K562 (cell line): ENCODE data around the gene IL18RAP. TPM values are rescaled to one million over a fixed set of nuclear protein-coding genes. Genes with fewer than 3 reads are reported as not detected.

Experiments used
- EGR1 ChIP-seq: fragments of 450-650 bp; conservative IDR thresholded peaks from 2 replicates; pipeline ENCODE4 v1.6.1; 2017; ENCODE audit warnings: mild to moderate bottlenecking
- ELK1 ChIP-seq: sonication (generic); formaldehyde crosslinking; IDR thresholded peaks from 2 replicates; pipeline ENCODE4 v1.8.1; 2022; ENCODE audit warnings: missing genetic modification reagents
- FOXA3 ChIP-seq, 2 experiments: fragments of 450-650 bp in 1 of 2; sonication (generic) in 1 of 2; formaldehyde crosslinking; IDR thresholded peaks in 1 of 2; conservative IDR thresholded peaks in 1 of 2; 2 replicates each; pipeline versions ENCODE4 v1.4.0 to v1.8.0; 2020 to 2022; ENCODE audit warnings: mild to moderate bottlenecking in 2 of 2, missing genetic modification reagents in 1 of 2
- MTA2 ChIP-seq: fragments of 450-650 bp; IDR thresholded peaks from 2 replicates; pipeline ENCODE4 v1.6.1; 2016; ENCODE audit warnings: low read depth
- PML ChIP-seq: IDR thresholded peaks from 2 replicates; pipeline ENCODE4 v1.6.1; 2012; ENCODE audit warnings: low read length, inconsistent platforms
- POLR2AphosphoS5 ChIP-seq: IDR thresholded peaks from 2 replicates; pipeline ENCODE4 v1.6.1; 2011; ENCODE audit warnings: mild to moderate bottlenecking, low read depth, low read length, moderate library complexity; ENCODE audit not compliant: control insufficient read depth, insufficient read depth
- SMARCE1 ChIP-seq: fragments of 450-650 bp; IDR thresholded peaks from 2 replicates; pipeline ENCODE4 v1.7.1; 2016; ENCODE audit warnings: mild to moderate bottlenecking
- TBL1XR1 ChIP-seq, 2 experiments: IDR thresholded peaks; 2 replicates each; pipeline ENCODE4 v1.6.1; 2012; ENCODE audit warnings: improper control_type of control experiment in 2 of 2, low read length in 2 of 2, mild to moderate bottlenecking in 1 of 2
- TEAD4 ChIP-seq, 2 experiments: sonication (generic) in 1 of 2; formaldehyde crosslinking in 1 of 2; IDR thresholded peaks; 2 replicates each; pipeline versions ENCODE4 v1.6.1 to v1.8.0; 2012 to 2022; ENCODE audit warnings: borderline replicate concordance in 1 of 2, inconsistent platforms in 1 of 2, low read length in 1 of 2, mild to moderate bottlenecking in 1 of 2, missing genetic modification reagents in 1 of 2
- TRIM24 ChIP-seq, 2 experiments: fragments of 450-650 bp; IDR thresholded peaks; 2 replicates each; pipeline ENCODE4 v1.6.1; 2016
- ZBTB11 ChIP-seq, 3 experiments: fragments of 200-800 bp in 1 of 3; fragments of 250-450 bp in 1 of 3; fragments of 450-650 bp in 1 of 3; sonication (Bioruptor Pico) in 1 of 3; sonication (Bioruptor generic) in 1 of 3; formaldehyde crosslinking in 1 of 3; IDR thresholded peaks; 2 replicates each; pipeline versions ENCODE4 v1.6.1 to v1.8.0; 2016 to 2022; ENCODE audit warnings: mild to moderate bottlenecking in 2 of 3, missing genetic modification characterization in 2 of 3, missing compliant biosample characterization in 1 of 3, moderate library complexity in 1 of 3
- ZBTB34 ChIP-seq: fragments of 250-450 bp; sonication (Bioruptor Pico); IDR thresholded peaks from 2 replicates; pipeline ENCODE4 v1.8.0; 2021; ENCODE audit warnings: mild to moderate bottlenecking, moderate library complexity
- ZBTB7A ChIP-seq: IDR thresholded peaks from 2 replicates; pipeline ENCODE4 v1.6.1; 2011; ENCODE audit warnings: low read depth, mild to moderate bottlenecking, low read length, moderate library complexity, borderline replicate concordance; ENCODE audit not compliant: control insufficient read depth
- ZC3H4 ChIP-seq: sonication (generic); formaldehyde crosslinking; IDR thresholded peaks from 2 replicates; pipeline ENCODE4 v1.9.0; 2021; ENCODE audit warnings: missing genetic modification reagents, borderline replicate concordance
- ZNF134 ChIP-seq: fragments of 250-450 bp; sonication (Bioruptor Pico); conservative IDR thresholded peaks from 2 replicates; pipeline ENCODE4 v1.4.0; 2020
- ZNF197 ChIP-seq: fragments of 200-800 bp; sonication (Bioruptor generic); IDR thresholded peaks from 2 replicates; pipeline ENCODE4 v1.6.1; 2016; ENCODE audit warnings: low read depth, missing genetic modification characterization, missing compliant biosample characterization
- ZNF263 ChIP-seq: sonication (generic); formaldehyde crosslinking; IDR thresholded peaks from 2 replicates; pipeline ENCODE4 v1.8.0; 2022; ENCODE audit warnings: mild to moderate bottlenecking, missing genetic modification reagents, borderline replicate concordance
- ZNF445 ChIP-seq: fragments of 250-450 bp; sonication (Bioruptor Pico); IDR thresholded peaks from 2 replicates; pipeline ENCODE4 v1.4.0; 2020; ENCODE audit warnings: low read depth, mild to moderate bottlenecking, moderate library complexity
- ZNF639 ChIP-seq, 2 experiments: fragments of 200-800 bp in 1 of 2; sonication (Bioruptor generic) in 1 of 2; sonication (generic) in 1 of 2; formaldehyde crosslinking in 1 of 2; IDR thresholded peaks in 1 of 2; conservative IDR thresholded peaks in 1 of 2; 2 replicates each; pipeline versions ENCODE4 v1.5.0 to v1.6.1; 2016 to 2020; ENCODE audit warnings: missing compliant biosample characterization in 1 of 2, missing genetic modification characterization in 1 of 2, missing genetic modification reagents in 1 of 2
- polyA plus RNA-seq, 8 experiments: library from polyadenylated mRNA; depleted of rRNA in 4 of 8; stranded (reverse) in 5 of 8; unstranded in 3 of 8; fragments of >200 nt; fragmentation: Nextera tagmentation in 2 of 8; fragmentation: Illumina TruSeq in 1 of 8; extraction: Ambion mirVana in 2 of 8; extraction: Trizol in 1 of 8; gene quantifications; 2 replicates each; pipeline versions ENCODE4 v1.2.1 to v1.2.3, GENCODE V29; 2011 to 2014; ENCODE audit warnings: inconsistent platforms in 1 of 8, missing spikeins in 1 of 8
- total RNA-seq, 7 experiments: library from RNA; depleted of rRNA in 6 of 7; stranded (reverse); fragments of >200 nt in 6 of 7; fragmentation: Illumina TruSeq in 2 of 7; extraction: Trizol in 2 of 7; gene quantifications; 2 replicates each; pipeline versions ENCODE4 v1.2.1 to v1.2.3, GENCODE V29; 2011 to 2021; ENCODE audit warnings: low replicate concordance in 1 of 7

IL18RAP gene
- total and polyA plus RNA-seq, 9 of the 15 experiments (the other 6 are each of a cell fraction or from before 2014, with no cell fraction given), result 1.1 to 20.5 (median 5.8) TPM

- TF ChIP-seq ELK1 (CRISPR knock-in tag) (no peak), ZNF197 (CRISPR knock-in tag) (0 out of 2 replicates have a peak, but pooled peaks have one; percentile 62), POLR2AphosphoS5 (peak; percentile 78; the same call in 1 of the 2 replicates), TEAD4 (IDR thresholded peaks at IDR 0.05; ENCODE audit: low read length) (peak; percentile 93), TEAD4 (CRISPR knock-in tag; IDR thresholded peaks at IDR 0.05; ENCODE audit: borderline replicate concordance) (no peak), ZBTB11 (CRISPR knock-in tag; IDR thresholded peaks at IDR 0.05) (peak in 1 of 3 experiments; percentile 44; a peak in 2 of 6 replicates), EGR1 (peak; percentile 64; the same call in 1 of the 2 replicates), TRIM24 (IDR thresholded peaks at IDR 0.05) (peak; percentile 31 to 49; a peak in 1 of 4 replicates), ZNF263 (CRISPR knock-in tag) (no peak), TBL1XR1 (IDR thresholded peaks at IDR 0.05; ENCODE audit: low read length in 2 of 2) (no peak), ZC3H4 (CRISPR knock-in tag) (no peak), ZNF639 (CRISPR knock-in tag; conservative IDR thresholded peaks at IDR 0.05 in 1 of 2, IDR thresholded peaks at IDR 0.05 in 1 of 2) (peak in 1 of 2 experiments; percentile 37; a peak in 1 of 4 replicates), ZNF134 (CRISPR knock-in tag) (peak; percentile 9; the same call in 1 of the 2 replicates), SMARCE1 (0 out of 2 replicates have a peak, but pooled peaks have one; percentile 29), ZBTB34 (CRISPR knock-in tag) (no peak), ZBTB7A (no peak), FOXA3 (CRISPR knock-in tag; conservative IDR thresholded peaks at IDR 0.05 in 1 of 2, IDR thresholded peaks at IDR 0.05 in 1 of 2) (no peak), PML (peak; percentile 80), ZNF445 (CRISPR knock-in tag) (no peak), MTA2 (peak; percentile 58; the same call in 1 of the 2 replicates)
Measured at GRCh38 chr2:102420290-102420689, 2.7 kb upstream of the IL18RAP start (continued).
